Measurements from ENCODE around the gene ACO2. TPM values are rescaled to one million over a fixed set of nuclear protein-coding genes. Genes with fewer than 3 reads are reported as not detected.

The ACO2 gene
- total RNA-seq, 1 donor from 2014 or later: 69.9 TPM

- no peak for DNase-seq (ENCODE audit: low spot score in 2 of 2, unreplicated experiment in 2 of 2)
- Mint-ChIP-seq H3K36me3 (no peaks in the 10 kb centered on the region), H3K4me1 (no peaks in the 10 kb centered on the region), H3K27ac (no peak overlapping the region), H3K27me3 (ENCODE audit: low read depth) (no peaks in the 10 kb centered on the region), H3K4me3 (no peak overlapping the region), H3K9me3 (no peaks in the 10 kb centered on the region)
- TF ChIP-seq, protein P1, sequence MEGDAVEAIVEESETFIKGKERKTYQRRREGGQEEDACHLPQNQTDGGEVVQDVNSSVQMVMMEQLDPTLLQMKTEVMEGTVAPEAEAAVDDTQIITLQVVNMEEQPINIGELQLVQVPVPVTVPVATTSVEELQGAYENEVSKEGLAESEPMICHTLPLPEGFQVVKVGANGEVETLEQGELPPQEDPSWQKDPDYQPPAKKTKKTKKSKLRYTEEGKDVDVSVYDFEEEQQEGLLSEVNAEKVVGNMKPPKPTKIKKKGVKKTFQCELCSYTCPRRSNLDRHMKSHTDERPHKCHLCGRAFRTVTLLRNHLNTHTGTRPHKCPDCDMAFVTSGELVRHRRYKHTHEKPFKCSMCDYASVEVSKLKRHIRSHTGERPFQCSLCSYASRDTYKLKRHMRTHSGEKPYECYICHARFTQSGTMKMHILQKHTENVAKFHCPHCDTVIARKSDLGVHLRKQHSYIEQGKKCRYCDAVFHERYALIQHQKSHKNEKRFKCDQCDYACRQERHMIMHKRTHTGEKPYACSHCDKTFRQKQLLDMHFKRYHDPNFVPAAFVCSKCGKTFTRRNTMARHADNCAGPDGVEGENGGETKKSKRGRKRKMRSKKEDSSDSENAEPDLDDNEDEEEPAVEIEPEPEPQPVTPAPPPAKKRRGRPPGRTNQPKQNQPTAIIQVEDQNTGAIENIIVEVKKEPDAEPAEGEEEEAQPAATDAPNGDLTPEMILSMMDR (IDR thresholded peaks at IDR 0.05; ENCODE audit: unreplicated experiment): no peak
Observed at GRCh38 chr22:41478891-41479521, 10.1 kb downstream of the ACO2 start.

DNA sequence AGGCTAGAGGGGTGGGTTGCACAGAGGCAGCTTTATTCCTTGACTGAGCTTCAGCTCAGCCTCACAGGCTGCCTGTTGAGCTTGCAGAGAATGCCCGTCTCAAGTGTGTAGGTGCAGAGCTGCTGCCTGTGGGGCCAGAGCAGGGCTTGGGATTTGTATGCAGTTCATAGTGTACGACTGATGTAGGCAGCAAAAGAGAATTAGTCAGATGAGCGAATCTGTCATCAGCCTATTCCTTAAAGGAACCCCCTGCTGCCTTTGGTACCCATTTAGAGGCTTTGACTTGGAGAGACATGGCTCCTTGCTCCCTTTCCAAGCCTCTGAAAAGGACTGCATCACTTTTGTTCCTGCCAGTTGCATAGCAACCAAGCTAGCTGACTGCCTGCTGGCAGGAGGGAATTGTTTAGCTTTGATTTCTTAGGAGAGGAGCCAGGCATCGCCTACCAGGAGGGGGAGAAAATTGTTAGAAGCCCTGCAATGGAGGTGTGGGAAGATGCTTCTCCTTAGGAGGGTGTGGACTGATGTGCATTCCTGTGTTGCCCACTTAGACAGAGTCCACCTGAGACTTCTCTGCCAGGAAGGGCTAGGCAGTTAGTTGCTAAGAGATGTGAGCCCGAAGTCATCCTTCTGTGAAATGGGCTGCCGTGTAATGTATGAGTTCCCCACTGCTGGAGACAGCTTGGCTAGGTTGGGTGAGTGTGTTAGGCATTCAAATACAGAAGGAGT is 10.9 kb downstream of the ACO2 start:
- H3K36me3 Mint-ChIP-seq: no peaks in the 10 kb centered on the region
- no peak overlapping the region for H3K27ac Mint-ChIP-seq
- no peaks in the 10 kb centered on the region for H3K27me3 Mint-ChIP-seq (ENCODE audit: low read depth)
- no peak for DNase-seq (ENCODE audit: low spot score in 2 of 2, unreplicated experiment in 2 of 2)
- no peak overlapping the region for H3K4me3 Mint-ChIP-seq
- no peaks in the 10 kb centered on the region for H3K4me1 Mint-ChIP-seq
- H3K9me3 Mint-ChIP-seq: no peaks in the 10 kb centered on the region
- TF ChIP-seq, protein P1 (IDR thresholded peaks at IDR 0.05; ENCODE audit: unreplicated experiment): no peak

GRCh38 chr22:41480397-41480735 is 11.4 kb downstream of the ACO2 start:
- Mint-ChIP-seq H3K27me3 (ENCODE audit: low read depth) (no peaks in the 10 kb centered on the region), H3K4me1 (no peaks in the 10 kb centered on the region), H3K4me3 (no peak overlapping the region), H3K9me3 (no peaks in the 10 kb centered on the region), H3K27ac (no peak overlapping the region), H3K36me3 (no peaks in the 10 kb centered on the region)
- TF ChIP-seq, protein P1 (IDR thresholded peaks at IDR 0.05; ENCODE audit: unreplicated experiment): no peak
- DNase-seq (ENCODE audit: low spot score in 2 of 2, unreplicated experiment in 2 of 2): no peak

- no peaks in the 10 kb centered on the region for H3K4me1 Mint-ChIP-seq
- H3K36me3 Mint-ChIP-seq: no peaks in the 10 kb centered on the region
- H3K27me3 Mint-ChIP-seq (ENCODE audit: low read depth): no peaks in the 10 kb centered on the region
- H3K9me3 Mint-ChIP-seq: no peaks in the 10 kb centered on the region
- H3K4me3 Mint-ChIP-seq: no peak overlapping the region
- TF ChIP-seq, protein P1 (IDR thresholded peaks at IDR 0.05; ENCODE audit: unreplicated experiment): no peak
- no peak for DNase-seq (ENCODE audit: low spot score in 2 of 2, unreplicated experiment in 2 of 2)
- no peak overlapping the region for H3K27ac Mint-ChIP-seq
Observed at GRCh38 chr22:41481131-41481830, 12.4 kb downstream of the ACO2 start.

GRCh38 chr22:41481925-41482318 is 13.0 kb downstream of the ACO2 start:
- H3K4me1 Mint-ChIP-seq: peaks cover under 1% of the 10 kb centered on the region
- no peaks in the 10 kb centered on the region for H3K9me3 Mint-ChIP-seq
- H3K36me3 Mint-ChIP-seq: no peaks in the 10 kb centered on the region
- no peaks in the 10 kb centered on the region for H3K27me3 Mint-ChIP-seq (ENCODE audit: low read depth)
- no peak overlapping the region for H3K27ac Mint-ChIP-seq
- DNase-seq (ENCODE audit: low spot score in 2 of 2, unreplicated experiment in 2 of 2): no peak
- no peak overlapping the region for H3K4me3 Mint-ChIP-seq
- TF ChIP-seq, protein P1 (IDR thresholded peaks at IDR 0.05; ENCODE audit: unreplicated experiment): no peak
